Cardiac septum (tissue), 1 donor: ENCODE results near the gene DNAH3. TPM values are rescaled to one million over a fixed set of nuclear protein-coding genes. Genes with fewer than 3 reads are reported as not detected.
"Not testable (repeated sequence)": the region's sequence is repeated elsewhere in the genome, so short reads cannot be mapped to it uniquely, and the experiment has no call there.

ENCODE experiments used
- DNase-seq: peaks from one replicate; pipeline ENCODE4 v3.0.0-alpha.2; 2020; ENCODE audit warnings: low spot score
- intact Hi-C: fragments of 100-400 bp; cut with DNase I; formaldehyde crosslinking; loops from one replicate; pipeline ENCODE4 v1.14.0; 2022
- total RNA-seq: library from RNA; stranded (reverse); fragmentation: NEBNext Ultra II Directional; extraction: Animal tissue kit (Norgen Biotek cat#: 25700); gene quantifications from one replicate; pipeline ENCODE4 v1.2.1, GENCODE V29; 2021
- donor health status: DM: no; HTN: no; CAD: no.

The DNAH3 gene
- total RNA-seq, 1 donor from 2014 or later: 0.40 TPM

DNA sequence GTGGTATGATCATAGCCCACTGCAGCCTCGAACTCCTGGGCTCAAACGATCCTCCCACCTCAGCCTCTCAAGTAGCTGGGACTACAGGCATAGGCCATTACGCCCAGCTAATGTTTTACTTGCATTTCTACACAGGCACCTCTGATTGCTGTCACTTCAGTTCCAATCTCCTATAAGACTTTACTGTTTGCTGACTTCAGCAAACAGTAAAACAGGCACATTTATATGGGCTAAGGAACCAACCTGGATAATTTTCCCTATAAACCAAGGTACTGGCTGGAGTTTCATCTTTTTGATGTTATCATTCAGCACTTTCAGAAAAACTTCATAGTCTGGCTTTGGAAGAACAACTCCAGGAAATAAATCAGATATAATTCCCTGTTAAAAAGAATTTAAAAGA lies 114.2 kb downstream of the DNAH3 start:
- intact Hi-C loops: no loop called here
- DNase-seq: no peak

DNA sequence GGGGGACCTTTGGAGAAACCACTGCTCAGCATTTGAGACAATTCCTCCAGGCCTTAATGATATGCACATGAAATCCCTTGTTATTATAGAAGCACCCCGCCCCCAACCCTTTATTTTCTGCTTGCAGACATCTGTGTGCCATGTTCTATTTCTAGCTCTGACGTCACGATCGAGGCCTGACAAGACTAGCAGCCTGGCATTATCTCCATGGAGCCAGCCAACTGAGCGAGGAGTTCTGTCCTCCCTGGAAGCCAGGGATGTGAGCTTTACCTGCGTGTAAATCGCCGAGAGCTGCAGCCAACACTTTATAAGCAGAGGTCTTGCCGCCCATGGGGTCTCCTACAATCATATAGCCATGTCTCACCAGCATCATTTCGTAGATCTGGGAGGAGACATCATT lies 116.9 kb downstream of the DNAH3 start:
- intact Hi-C loops: loop anchor here (5.0 kb wide), 1 partner anchor 39 kb away; no protein-coding TSS in a partner anchor
- DNase-seq: no peak

DNA sequence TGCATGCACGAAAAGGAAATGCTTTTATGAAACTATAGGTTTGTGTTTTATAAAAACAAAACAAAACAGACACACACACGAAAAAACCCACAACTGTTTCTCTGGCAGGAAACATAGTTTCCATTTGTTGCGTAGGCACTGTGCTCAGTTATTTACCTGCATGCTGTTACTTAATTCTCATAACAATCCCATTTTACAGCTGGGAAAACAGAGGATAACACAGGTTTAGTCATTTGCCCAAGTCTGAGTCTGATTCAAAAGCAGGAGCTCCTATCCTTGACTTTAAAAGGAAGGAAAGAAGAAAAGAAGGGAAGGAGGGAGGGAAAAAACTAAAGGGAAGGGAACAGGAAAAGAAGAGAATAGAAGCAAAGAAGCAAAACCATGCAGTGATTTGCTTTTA lies 117.4 kb downstream of the DNAH3 start:
- intact Hi-C loops: loop anchor here (5.0 kb wide), 1 partner anchor 39 kb away; no protein-coding TSS in a partner anchor
- no peak for DNase-seq

- DNase-seq: no peak
- intact Hi-C loops: no loop called here
Observed at GRCh38 chr16:21028728-21029127, 121.9 kb downstream of the DNAH3 start.

DNA sequence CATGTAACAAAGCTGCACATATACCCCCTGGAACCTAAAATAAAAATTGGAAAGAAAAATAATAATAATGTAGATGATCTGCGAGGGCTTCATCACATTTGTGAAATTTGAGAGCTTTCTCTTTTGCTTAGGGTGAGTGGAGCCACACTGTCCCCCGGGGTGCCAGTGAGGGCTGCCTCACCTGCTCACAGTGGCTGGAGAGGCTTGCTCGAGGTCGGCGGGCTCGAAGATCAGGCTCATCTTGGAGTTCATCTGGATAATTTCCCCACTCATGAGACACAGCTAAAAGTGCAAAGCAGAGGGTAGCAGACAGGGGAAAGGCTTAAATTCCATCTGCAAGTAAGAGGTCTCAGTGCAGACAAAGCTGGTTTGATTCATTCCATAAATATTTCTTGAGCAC lies 123.8 kb downstream of the DNAH3 start:
- DNase-seq: no peak
- intact Hi-C loops: no loop called here

DNA sequence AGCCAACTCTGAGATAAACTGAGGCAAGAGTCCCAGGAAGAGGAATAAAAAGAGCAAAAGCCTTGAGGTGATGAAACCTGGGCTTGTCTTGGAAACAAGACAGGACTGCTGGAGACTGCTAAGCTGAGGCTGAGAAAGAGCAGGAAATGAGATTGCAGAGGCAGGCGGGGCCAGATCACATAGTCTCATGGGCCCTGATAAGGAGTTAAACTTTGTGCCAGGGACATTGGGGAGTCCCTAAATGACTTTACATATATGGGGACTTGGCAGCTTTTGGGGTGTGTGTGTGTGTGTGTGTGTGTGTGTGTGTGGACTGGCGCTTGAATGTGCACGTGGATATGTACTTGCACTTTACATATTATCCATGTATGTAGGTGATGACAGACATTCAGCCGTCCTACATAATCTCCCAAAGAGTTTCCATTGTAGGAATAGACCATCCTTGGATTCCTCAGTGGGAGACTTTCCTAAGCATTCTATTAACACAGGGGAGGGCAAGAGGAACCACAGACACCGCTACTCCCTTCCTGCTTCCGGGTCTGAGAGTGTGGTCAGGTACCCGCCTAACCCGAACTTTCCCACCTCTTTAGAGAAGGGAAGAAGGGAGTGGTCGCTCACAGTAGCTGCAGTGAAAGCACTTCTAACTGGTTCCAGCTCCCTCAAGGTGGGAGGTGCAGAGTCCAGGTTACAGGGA lies 127.0 kb downstream of the DNAH3 start:
- intact Hi-C loops: no loop called here
- no peak for DNase-seq

- no peak for DNase-seq
- intact Hi-C loops: no loop called here
Observed at GRCh38 chr16:21021316-21021715, 129.3 kb downstream of the DNAH3 start.

DNA sequence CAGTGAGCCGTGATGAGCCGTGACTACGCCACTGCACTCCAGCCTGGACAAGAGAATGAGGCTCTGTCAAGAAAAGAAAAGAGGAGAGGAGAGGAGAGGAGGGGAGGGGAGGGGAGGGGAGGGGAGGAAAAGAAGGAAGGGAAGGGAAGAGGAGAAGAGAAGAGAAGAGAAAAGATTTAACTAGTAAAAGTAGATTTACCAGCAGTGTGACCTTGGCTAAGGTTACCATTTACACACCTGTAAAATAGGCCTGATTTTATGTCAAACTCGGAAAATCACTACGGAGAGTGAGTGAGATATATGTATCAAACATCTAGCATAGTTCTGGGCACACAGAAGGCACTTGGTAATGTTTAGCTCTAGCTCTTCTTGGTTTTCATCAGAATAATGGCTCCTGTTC lies 140.8 kb downstream of the DNAH3 start:
- DNase-seq: no peak
- intact Hi-C loops: no loop called here

- intact Hi-C loops: no loop called here
- no peak for DNase-seq
Observed at GRCh38 chr16:21005008-21005407, 145.6 kb downstream of the DNAH3 start.

- no peak for DNase-seq
- intact Hi-C loops: no loop called here
Observed at GRCh38 chr16:21001262-21001661, 149.4 kb downstream of the DNAH3 start.

DNA sequence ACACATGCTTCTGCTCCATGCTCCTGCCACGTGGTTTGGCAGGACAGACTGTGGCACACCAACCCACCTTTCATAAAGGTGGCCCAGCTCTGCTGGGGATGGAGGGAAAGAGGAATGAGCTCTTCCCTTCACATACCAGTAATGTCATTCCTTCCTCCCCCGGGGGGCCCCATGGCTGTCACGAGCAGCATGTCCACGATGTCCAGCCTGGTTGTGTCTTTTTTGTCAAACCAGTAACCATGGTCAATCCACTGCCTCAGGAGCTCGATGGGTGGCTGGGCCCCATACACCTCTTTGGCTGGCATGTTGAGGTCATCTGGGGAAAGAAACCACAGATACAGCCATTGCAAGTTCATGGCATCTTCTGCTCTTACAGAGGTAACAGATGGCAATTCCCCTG lies 153.5 kb downstream of the DNAH3 start:
- DNase-seq: no peak
- intact Hi-C loops: no loop called here

DNA sequence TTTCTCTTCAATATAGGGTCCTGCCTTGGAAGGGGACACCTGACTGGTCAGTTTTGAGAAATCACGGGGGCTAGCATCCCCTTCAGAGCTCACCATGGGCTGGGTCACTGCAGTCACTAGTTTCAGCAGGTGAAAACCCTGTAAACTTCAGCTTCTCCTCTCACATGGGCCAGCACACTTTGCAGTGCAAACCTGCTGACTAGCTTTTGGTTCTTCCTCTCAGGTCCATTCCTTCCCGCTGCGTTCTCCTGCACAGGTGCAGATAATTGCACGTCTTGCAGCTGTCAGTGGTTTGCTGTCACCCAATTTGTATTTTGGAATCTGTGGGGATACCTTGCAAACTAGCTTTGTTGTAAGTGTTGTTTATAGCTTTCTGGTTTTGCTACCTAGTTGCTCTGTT lies 154.9 kb downstream of the DNAH3 start:
- intact Hi-C loops: no loop called here

GRCh38 chr16:20989496-20990070 lies 161.1 kb downstream of the DNAH3 start:
- intact Hi-C loops, DNase-seq: not testable (repeated sequence)

More for the DNA sequence above, 154.9 kb downstream of the DNAH3 start:
- no peak for DNase-seq

GRCh38 chr16:20987049-20987448 lies 163.6 kb downstream of the DNAH3 start:
- intact Hi-C loops: no loop called here
- no peak for DNase-seq

DNA sequence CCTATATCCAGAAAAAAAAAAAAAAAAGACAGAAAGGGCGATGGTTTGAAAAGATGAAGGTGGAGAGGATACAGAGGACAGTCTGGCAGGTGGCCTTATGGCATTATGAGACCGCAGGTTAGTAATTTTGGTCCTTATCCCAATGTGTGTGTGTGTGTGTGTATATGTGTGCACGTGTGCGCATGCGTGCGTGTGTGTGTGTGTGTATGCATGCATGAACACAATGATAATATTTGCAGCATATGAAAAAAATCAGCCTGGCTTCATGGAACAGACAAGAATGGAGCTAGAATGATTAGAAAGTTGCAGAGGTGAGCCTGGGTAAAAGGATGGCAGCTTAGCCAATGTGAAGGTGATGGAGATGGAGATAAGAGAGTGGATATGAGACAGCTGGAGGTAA lies 166.6 kb downstream of the DNAH3 start:
- DNase-seq: no peak
- intact Hi-C loops: no loop called here

GRCh38 chr16:20976576-20976975 lies 174.1 kb downstream of the DNAH3 start:
- DNase-seq: no peak
- intact Hi-C loops: no loop called here

- intact Hi-C loops, DNase-seq: not testable (repeated sequence)
Observed at GRCh38 chr16:20973201-20973600, 177.4 kb downstream of the DNAH3 start.

DNA sequence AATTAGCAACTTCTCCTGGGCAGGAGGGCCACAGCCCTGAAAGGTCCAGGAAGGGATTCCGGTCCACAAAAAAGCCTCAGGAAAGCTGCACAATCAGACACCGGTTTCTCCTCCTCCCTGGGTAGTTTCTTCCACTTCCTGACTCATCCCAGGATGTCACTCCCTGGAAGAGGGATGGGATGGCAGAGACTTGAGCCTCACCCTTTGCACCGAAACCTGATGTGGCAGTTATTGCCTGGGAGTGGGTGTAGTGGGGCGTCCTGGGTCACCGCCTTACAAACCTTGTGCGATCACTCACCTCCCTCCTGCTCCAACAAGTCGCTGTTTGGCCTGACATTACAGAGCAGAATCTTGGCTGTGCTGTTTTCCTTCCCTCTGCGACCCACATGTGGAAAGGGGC lies 179.2 kb downstream of the DNAH3 start:
- no peak for DNase-seq
- intact Hi-C loops: no loop called here

GRCh38 chr16:20969386-20969785 lies 181.3 kb downstream of the DNAH3 start:
- DNase-seq: no peak
- intact Hi-C loops: no loop called here

- intact Hi-C loops: no loop called here
- no peak for DNase-seq
Observed at GRCh38 chr16:20968765-20969164, 181.9 kb downstream of the DNAH3 start.

DNA sequence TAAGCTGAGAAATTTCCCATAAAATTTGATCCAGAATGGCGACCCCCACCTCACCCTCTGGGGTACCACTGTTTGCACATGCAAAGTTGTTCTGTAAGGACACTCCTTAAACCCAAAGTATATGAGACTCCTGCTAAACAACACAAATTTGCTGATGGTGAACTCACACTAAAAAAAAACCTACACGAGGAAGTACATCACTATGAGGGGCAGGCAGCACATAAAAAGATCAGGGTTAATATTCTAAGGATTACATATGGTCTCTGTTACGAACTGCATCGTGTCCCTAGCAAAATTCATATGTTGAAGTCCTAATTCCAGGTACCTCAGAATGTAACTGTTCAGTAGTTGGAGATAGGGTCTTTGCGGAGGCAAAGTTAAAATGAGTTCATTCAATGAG lies 189.7 kb downstream of the DNAH3 start:
- DNase-seq: no peak

DNA sequence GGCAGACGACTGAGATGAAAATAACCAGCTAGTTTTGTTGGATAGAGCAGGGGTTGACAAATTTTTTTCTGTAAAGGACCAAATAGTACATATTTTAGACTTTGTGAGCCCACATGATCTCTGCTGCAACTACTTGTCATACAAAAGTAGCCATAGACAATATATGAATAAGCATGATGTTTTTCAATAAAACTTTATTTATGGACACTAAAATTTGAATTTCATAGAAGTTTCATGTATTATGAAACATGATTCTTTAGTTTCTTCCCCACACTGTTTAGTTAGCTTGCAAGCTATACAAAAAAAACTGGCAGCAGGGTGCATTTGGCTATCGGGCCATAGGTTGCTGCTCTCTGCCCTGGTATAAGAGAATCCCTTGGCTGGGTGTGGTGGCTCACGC lies 193.5 kb downstream of the DNAH3 start:
- intact Hi-C loops: no loop called here
- no peak for DNase-seq

More for the DNA sequence above, 189.7 kb downstream of the DNAH3 start:
- intact Hi-C loops: no loop called here
